ENCODE results near the gene NCAPG2. TPM values are rescaled to one million over a fixed set of nuclear protein-coding genes. Genes with fewer than 3 reads are reported as not detected.
A peak's percentile ranks its signal among the peaks of the same experiment; 100 is the strongest.
"Not testable (repeated sequence)": the region's sequence is repeated elsewhere in the genome, so short reads cannot be mapped to it uniquely, and the experiment has no call there.

The NCAPG2 gene
- total RNA-seq, 1 donor from 2014 or later: 15.5 TPM

DNA sequence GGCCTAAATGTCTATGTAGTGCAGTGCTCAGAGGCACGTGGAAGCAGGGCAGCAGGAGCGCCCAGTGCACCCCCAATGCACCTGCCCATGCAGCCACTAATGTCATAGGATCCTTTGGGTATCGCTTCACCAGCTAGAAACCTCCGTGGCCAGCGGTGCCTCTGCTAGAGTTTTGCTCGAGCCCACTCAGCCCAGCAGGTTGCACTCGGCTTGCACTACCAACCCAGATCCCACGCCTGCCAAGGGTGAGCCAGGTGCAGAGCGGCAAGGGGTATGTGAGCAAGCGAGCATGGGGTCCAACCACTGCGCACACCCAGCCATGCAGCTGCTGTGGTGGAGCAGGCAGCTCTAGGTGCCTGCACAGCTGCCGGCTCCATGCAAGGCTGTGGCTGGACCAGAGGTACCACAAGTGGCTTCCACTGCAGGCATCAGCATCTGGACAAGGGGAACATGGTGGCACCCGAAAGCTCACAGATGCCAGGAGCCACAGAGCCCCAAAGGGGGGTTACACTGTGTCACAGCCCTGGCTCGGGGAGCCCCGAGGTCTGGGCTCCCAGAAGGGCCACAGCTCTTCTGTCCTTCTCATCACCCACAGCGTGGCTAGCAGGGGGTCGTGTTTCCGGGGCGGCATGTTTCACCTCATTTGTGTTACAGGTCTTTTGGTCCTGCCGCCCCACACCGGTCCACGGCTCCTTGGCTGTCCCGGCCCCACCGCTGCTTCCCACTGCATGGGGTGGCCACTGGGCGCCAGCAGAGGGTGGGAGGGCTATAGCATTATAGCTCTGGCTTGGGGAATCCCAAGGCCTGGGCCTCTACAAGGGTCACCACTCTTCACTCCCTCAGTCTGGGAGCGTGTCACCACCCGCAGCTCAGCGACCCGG, 2.3 kb upstream of the NCAPG2 start:
- DNase-seq (ENCODE audit: low read depth): no peak

DNA sequence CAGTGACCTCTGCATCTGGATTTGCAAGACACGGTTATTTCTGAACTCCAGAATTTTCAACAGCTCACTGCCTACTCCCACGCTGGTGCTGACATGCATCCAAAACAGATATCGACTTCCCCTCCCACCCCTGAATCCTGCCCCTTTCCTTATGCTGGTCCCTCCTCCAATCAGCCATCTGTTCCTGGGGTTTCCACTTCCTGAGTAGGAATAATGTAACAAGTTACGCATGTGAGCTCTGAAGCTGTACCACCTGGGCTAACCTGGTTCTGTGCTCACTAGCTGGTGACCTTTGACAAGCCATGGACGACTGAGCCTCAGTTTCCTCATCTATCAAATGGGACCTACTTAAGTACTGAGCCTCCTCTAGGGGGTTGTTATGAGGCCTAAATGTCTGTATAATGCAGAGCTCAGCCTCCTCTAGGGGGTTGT, 1.7 kb upstream of the NCAPG2 start:
- DNase-seq (ENCODE audit: low read depth): no peak

DNA sequence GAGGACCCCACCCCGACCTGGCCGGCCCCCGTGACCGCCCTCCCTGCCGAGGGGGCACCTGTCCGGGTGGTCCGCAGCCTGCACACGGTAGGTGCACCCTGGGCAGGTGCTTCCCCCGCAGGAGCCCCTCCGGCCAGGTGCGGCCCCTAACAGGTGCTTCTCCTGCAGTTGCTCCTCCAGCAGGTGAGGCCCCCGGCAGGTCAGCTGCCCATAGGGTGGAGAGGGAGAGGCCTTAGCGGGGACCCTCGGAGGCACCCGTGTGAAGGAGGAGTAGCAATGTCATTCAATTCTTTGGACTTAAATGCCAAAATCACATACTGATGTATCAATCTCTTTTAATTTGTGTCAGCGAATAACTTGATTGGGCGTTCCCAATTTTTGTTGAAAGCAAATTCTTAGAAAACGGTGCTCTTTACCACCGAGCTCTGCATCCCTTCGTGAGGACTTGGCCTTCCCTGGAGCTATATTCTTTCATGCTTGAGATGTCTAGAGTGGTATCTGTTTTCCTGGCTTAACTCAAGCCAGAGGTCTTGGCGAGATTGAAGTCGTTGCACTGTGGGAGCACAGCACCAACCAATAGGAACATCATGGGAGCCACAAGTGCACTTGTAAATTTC, 738 bp upstream of the NCAPG2 start:
- DNase-seq (ENCODE audit: low read depth): peak; percentile 37

DNA sequence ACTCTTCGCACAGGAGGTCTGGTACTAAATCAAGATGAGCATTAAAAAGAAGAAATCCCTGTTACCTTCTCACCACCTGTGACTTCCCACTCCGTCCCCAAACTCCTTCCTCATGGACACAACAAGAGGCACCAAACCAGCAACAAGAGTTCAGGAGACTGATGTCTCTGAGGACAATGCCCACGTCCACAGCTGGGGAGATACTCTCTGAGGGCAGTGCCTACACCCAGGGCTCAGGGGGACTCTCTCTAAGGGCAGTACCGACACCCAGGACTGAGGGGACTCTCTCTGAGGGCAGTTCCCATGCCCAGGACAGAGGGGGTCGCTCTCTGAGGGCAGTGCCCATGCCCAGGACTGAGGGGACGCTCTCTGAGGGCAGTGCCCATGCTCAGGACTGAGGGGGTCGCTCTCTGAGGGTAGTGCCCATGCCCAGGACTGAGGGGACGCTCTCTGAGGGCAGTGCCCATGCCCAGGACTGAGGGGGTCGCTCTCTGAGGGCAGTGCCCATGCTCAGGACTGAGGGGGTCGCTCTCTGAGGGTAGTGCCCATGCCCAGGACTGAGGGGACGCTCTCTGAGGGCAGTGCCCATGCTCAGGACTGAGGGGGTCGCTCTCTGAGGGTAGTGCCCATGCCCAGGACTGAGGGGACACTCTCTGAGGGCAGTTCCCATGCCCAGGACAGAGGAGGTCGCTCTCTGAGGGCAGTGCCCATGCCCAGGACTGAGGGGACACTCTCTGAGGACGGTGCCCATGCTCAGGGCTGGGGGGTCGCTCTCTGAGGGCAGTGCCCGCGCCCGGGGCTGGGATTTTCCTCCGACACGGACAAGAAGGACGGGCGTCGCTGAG, 703 bp downstream of the NCAPG2 start:
- DNase-seq (ENCODE audit: low read depth): not testable (repeated sequence)

DNA sequence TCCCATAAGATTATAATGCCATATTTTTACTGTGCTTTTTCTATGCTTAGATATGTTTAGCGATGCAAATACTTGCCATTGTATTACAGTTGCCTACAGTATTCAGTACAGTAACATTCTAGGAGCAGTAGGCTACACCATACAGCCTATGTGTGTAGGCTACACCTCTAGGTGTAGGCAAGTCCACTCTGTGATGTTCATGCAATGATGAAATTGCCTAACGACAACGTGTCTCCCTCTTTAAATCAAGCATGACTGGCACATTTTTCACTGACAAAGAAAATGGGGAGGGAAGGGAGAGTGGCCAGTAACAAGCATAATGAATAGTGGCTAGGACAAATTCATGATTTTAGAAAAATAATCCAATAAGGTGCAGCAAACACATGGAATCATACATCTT, 1.7 kb downstream of the NCAPG2 start:
- DNase-seq (ENCODE audit: low read depth): no peak

DNA sequence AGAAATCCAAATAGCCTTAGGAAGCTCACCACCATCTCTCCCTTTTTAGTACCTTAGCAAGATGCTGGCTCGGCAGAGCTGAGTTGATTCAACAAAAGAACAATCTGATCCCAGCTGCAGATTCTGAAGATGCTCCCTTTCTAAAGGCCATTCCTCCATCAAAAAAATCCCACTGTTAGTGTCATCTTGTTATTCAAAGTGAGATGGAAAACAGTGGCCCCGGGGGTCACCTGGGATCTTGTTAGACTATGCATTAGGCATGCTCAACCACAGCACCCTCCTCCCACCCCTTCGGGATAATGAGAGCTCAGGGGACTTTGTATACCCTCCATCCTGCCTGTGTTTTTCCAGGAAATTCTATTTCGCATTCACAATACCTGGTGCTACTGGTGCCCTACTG, 2.4 kb downstream of the NCAPG2 start:
- no peak for DNase-seq (ENCODE audit: low read depth)

DNA sequence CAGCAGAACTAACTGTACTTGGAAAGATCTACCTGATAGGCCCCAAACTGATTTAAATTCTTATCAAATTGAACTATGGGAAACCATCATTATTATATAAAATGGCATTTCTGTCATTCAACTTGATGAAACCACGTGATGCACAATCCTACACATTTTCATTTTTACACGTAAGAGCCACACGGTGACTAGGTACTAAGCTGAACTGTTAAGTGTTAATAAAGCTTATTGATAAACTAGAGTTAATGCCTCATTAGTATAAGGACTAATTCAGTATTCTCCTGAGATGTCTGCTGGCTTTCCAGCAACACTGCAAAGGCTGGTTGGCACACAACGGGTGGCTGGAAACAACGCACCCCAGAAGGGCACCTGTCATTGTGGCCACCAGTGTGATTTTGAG, 4.6 kb downstream of the NCAPG2 start:
- DNase-seq (ENCODE audit: low read depth): peak; percentile 67

DNA sequence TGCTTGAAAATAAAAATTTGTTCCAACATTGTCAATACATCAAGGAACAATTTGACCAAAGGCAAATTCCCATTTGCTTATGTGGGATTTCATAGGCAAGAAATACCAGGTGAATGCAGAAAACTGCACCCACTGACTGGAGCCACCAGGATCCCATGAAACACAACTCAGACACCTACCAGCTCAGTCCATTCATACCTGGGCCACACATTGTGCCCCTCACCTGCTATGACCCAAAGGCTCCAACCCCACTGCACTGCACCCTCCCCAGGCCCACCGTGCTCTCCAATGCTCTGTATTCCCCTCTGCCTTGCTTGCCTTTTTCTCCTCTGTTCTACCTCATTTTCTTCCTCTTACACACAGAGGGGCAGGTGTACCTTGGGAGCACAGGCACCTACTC, 5.3 kb downstream of the NCAPG2 start:
- DNase-seq (ENCODE audit: low read depth): no peak

DNA sequence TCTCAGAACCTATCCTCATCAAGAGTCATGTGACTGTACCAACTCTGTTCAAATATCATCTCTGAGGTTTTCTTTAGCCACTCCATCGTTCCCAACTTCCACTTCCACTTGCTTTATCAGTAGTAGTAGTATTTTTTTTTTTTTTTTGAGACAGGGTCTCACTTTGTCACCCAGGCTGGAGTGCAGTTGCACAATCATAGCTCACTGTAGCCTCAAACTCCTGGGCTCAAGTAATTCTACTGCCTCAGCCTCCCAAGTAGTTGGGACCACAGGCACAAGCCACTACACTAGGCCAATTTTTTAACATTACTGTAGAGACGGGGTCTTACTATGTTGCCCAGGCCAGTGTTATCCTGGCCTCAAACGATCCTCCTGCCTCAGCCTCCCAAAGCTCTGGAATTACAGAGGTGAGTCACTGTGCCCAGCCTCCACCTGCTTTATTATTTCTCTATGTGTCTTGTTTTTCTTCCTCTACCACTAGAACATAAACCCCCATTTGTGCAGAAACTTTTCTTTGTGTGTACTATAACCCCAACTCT, 5.9 kb downstream of the NCAPG2 start:
- no peak for DNase-seq (ENCODE audit: low read depth)

DNA sequence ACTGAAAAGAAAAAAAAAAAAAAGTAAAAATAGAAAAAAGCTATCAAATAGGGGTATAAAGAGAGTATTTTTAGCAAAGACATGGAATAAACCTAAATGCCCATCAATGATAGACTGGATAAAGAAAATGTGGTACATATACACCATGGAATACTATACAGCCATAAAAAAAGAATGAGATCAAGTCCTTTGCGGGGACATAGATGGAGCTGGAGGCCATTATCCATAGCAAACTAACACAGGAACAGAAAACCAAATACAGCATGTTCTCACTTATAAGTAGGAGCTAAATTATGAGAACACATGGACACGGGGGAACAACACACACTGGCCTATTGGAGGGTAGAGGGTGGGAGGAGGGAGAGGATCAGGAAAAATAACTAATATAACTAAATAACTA, 7.0 kb downstream of the NCAPG2 start:
- not testable (repeated sequence) for DNase-seq (ENCODE audit: low read depth)

DNA sequence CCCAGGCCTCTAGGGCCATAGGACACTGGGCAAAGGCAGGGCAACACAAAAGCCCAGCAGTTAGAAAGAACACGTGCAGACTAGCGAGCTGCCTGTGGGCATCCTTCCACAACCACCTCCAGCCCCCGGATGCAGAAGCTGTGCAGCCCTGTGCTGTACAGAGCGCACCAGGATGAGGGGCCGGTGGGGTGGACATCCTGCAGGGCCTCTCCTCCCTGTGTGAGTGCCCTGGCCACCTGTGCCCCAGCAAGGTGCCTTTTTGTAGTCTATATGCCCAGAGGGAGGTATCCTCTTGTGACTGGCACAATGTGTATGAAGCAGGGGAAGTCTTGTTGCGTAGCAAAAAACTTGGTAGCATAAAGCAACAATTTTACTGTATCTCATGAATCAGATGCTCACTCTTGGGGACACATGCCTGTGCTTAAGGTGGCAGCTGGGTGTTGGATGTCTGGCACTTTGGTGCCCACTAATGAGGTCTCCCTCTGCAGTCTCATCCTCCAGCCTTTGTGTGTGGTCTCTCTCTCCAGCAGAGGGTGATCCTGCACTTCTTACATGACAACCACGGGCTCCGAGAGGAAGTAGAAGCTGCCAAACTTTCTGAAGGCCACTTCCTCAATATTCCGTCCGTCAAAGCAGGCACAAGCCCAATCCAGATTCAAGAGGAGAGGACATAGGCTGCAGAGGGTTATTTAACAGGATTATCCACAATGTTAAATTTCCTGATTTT, 8.7 kb downstream of the NCAPG2 start:
- peak; percentile 94 for DNase-seq (ENCODE audit: low read depth)

DNA sequence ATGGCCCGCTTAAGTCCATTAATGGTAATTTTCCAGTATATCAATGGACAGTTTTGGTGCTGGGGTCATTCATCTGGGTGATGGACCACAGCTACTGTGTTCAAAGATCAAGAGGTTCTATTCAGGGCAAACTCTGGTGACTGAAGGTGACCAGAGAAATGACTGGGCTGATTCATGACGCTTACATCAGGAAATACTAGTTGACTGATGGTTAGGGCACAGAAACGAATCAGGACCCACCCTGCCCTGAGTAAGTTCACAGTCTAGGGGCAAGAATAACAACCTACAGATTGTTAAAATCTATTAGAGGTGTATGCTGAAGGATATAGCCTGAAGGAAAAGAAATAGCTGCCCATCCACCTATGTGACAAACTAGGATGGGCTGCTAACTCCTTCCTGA, 9.5 kb downstream of the NCAPG2 start:
- no peak for DNase-seq (ENCODE audit: low read depth)

DNA sequence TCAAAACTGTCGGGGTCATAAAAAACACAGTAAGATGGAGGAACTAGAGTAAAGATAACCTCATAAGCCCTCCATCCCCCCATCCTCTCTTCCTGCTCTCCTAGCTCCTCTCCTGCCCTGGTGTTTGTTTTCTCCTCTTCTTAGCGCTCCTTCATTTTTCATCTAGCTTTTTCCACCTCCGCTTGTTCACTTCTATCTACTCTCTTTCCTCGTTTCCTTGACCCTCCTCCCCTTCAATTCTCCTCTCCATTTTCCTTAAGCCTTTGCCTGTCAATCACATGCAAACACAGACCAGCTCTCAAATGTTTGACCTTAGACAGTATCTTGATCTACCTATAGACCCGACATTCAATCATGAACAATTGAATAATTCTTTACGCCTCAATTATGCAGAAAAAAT, 10.0 kb downstream of the NCAPG2 start:
- no peak for DNase-seq (ENCODE audit: low read depth)

DNA sequence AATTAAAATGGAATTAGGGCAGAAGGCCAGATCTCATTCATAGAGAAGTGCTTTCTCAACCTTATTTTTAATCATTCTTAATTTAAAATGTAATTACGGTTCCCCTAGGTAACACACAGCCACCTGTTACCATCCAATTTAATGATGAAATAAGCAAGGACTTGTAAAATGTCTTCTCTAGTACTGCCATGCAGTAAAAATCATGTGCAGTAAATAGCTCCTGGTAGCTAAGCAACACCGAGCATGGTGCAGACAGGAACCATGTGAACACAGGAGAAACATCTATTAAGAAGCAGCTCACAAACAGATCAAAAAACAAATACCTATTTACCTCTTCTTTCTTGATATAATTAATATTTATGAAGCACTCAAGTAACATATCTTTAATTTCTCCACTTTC, 15.1 kb downstream of the NCAPG2 start:
- DNase-seq (ENCODE audit: low read depth): no peak

DNA sequence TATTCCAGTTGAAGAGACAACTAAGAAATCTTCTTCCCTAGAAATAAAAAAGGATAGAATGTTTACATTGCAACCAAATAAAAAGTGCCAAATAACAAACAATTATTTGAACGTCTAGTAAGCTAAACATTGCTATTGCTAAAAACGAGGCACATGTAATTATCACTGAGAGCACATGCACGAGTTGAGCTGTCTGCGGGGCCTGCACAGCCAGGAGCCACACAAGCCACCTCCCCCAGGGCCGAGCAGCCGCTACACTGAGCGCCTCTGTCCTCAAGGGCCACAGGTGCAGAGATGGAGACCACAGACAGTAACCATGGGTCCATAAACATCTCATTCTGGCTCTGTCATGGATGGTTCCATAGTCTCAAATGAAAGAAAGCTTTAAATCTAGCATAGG, 17.2 kb downstream of the NCAPG2 start:
- DNase-seq (ENCODE audit: low read depth): no peak

DNA sequence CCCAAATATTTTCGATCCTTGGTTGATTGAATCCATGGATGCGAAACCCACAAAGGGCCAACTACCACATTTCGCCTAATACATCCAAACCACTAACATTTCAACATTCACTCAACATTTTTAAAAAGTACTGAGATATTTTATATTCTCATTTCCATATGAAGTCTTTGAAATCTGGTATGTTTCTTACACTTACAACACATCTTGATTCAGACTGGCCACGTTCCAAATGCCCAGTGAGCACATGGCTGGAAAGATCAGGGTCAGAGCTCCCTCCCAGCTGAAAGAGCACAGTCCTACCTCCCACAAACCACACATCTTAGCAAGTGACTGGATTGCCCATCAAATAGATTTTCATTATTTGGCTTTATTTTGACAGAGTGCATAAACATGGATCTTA, 18.9 kb downstream of the NCAPG2 start:
- peak; percentile 45 for DNase-seq (ENCODE audit: low read depth)

DNA sequence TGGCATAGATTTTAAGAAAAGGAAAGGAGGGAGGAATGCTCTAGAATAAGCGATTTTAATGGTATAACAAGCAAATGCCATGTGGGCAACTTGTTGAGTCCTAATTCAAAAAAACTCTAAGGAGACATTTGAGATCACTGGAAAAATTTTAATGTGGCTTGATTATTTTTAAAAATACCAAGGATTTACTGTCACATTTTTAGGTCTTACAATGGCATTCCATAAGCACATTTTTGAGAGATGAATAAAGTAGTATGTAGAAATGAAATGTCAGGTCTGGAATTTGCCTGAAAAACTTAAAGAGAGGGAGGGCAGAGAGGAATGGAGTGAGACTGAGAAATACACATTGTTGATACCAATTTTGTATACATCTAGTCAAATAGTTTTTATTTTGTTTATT, 20.3 kb downstream of the NCAPG2 start:
- DNase-seq (ENCODE audit: low read depth): no peak

DNA sequence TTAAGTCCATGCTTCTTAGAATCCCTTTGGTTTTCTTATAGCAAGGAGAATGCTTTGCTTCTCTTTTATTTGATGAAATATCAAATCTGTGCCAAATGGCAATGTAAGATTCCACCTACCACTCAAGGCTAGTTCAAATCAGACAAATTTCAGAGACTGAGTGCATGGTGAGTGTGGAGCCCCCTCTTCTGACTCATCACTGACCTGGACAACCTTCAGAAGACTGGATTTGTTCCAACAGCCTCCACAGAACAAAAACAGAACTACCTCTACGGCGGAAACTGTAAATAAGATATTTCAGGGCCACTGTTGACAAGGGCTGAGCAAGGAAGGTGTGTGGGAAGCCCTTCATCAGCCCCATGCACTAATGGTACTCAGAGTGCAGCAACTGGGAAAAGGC, 21.1 kb downstream of the NCAPG2 start:
- no peak for DNase-seq (ENCODE audit: low read depth)

DNA sequence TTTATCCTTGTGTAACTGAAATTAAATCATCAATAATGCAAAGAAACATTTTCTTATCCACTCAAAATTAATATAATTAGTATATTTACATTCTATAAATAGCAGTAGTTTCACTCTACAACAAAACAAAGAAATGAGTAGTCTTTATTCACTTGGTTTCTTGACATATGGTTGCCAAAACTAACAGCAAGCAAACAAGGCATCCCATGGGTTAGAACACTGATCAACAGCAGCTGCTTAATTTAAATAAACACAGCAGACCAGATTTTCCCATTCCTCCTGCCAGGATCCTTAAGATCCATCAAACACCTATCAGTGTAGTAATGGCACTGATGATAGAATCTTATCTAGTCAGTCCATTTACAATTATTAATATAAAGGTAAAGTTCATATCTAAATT, 22.1 kb downstream of the NCAPG2 start:
- DNase-seq (ENCODE audit: low read depth): no peak

DNA sequence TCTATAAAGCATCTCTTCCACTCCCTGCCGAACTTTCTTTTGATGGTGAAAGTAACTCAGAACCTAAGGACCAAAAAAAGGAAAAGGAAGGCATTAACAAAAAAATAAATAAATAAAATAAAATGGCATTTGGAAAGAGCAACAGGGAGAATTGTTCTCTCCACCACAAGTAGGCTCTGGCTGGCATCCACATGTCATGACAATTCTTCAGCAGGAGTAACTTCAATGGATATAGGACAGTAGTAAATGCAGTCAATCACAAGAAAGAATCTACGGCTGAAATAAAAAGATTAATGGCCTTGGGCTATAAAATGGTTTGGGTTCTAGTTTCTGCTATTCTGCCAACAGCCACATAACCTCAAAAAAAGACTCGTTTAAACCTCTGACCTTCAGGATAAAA, 23.9 kb downstream of the NCAPG2 start:
- DNase-seq (ENCODE audit: low read depth): peak; percentile 37

DNA sequence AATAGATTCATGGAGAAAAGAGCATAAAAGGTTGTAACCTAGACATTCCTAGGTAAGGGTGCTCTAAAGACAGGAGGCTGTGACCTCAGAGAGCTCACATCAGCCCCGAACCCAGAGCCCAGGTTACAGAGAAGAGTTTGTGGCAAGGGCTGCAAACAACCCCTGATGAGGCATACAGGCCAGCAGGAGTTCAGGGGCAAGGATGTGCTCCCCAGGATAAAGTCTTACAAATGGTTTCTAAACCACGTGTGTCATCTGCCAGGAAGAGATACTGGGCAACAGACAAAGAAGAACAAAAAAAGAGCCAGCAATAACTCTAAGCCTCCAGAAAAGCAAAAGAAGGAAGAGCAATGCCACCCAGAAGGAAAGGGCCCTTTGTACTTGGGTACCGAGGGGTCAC, 27.7 kb downstream of the NCAPG2 start:
- DNase-seq (ENCODE audit: low read depth): no peak
